HAP-1 (cell line): ENCODE data around the gene STK40.

ENCODE experiments used
- DNase-seq, 2 experiments: peaks; one replicate each; pipeline ENCODE4 v3.0.0-alpha.2; 2016 to 2020; ENCODE audit warnings: low spot score in 2 of 2
- H3K27me3 ChIP-seq: fragments of 250-450 bp; sonication (Bioruptor Pico); 2 replicates; pipeline ENCODE4 v1.5.1; 2020; ENCODE audit warnings: low read depth, mild to moderate bottlenecking, moderate library complexity
- H3K36me3 ChIP-seq: fragments of 250-450 bp; sonication (Bioruptor Pico); replicated peaks from 2 replicates; pipeline ENCODE4 v1.5.1; 2020; ENCODE audit warnings: mild to moderate bottlenecking
- H3K4me1 ChIP-seq: fragments of 250-450 bp; sonication (Bioruptor Pico); 2 replicates; pipeline ENCODE4 v1.5.1; 2020; ENCODE audit warnings: mild to moderate bottlenecking
- H3K4me3 ChIP-seq: fragments of 250-450 bp; sonication (Bioruptor Pico); 2 replicates; pipeline ENCODE4 v1.5.1; 2020; ENCODE audit warnings: mild to moderate bottlenecking, moderate library complexity
- H3K9me3 ChIP-seq: fragments of 250-450 bp; sonication (Bioruptor Pico); 2 replicates; pipeline ENCODE4 v1.5.1; 2020; ENCODE audit warnings: mild to moderate bottlenecking, moderate library complexity
- in situ Hi-C: fragments of 300-500 bp; cut with MboI; formaldehyde crosslinking; loops from 3 replicates; pipeline ENCODE4 v1.14.3; 2020; ENCODE audit warnings: low sequenced_read_pairs, inconsistent platforms, mixed read lengths

The STK40 gene

GRCh38 chr1:36372617-36373016, 13.1 kb downstream of the STK40 start:
- Histone ChIP-seq H3K4me3 (no peak overlapping the region), H3K36me3 (no peaks in the 10 kb centered on the region), H3K27me3 (no peaks in the 10 kb centered on the region), H3K9me3 (no peaks in the 10 kb centered on the region), H3K4me1 (peaks cover 7% of the 10 kb centered on the region; the same call in 1 of the 2 replicates)
- in situ Hi-C loops: no loop called here
- no peak for DNase-seq

- peaks cover 7% of the 10 kb centered on the region; the same call in 1 of the 2 replicates for H3K4me1 ChIP-seq
- no peaks in the 10 kb centered on the region for H3K36me3 ChIP-seq
- in situ Hi-C loops: no loop called here
- H3K4me3 ChIP-seq: no peak overlapping the region
- H3K9me3 ChIP-seq: no peaks in the 10 kb centered on the region
- no peaks in the 10 kb centered on the region for H3K27me3 ChIP-seq
- peak; percentile 49 to 91 for DNase-seq
Observed at GRCh38 chr1:36369061-36369861, 16.5 kb downstream of the STK40 start.

- no peaks in the 10 kb centered on the region for H3K4me1 ChIP-seq
- no peak for DNase-seq
- no peaks in the 10 kb centered on the region for H3K36me3 ChIP-seq
- H3K27me3 ChIP-seq: no peaks in the 10 kb centered on the region
- H3K9me3 ChIP-seq: no peaks in the 10 kb centered on the region
- in situ Hi-C loops: no loop called here
- H3K4me3 ChIP-seq: no peak overlapping the region
Observed at GRCh38 chr1:36367798-36368197, 17.9 kb downstream of the STK40 start.

GRCh38 chr1:36367066-36367465, 18.7 kb downstream of the STK40 start:
- Histone ChIP-seq H3K36me3 (peaks cover 6% of the 10 kb centered on the region), H3K9me3 (no peaks in the 10 kb centered on the region), H3K27me3 (no peaks in the 10 kb centered on the region), H3K4me1 (no peaks in the 10 kb centered on the region), H3K4me3 (no peak overlapping the region)
- in situ Hi-C loops: no loop called here
- no peak for DNase-seq

GRCh38 chr1:36366091-36366661, 19.5 kb downstream of the STK40 start:
- peaks cover 7% of the 10 kb centered on the region for H3K36me3 ChIP-seq
- no peak for DNase-seq

GRCh38 chr1:36365381-36365780, 20.3 kb downstream of the STK40 start:
- in situ Hi-C loops: no loop called here
- no peak for DNase-seq

More at GRCh38 chr1:36366091-36366661, 19.5 kb downstream of the STK40 start:
- Histone ChIP-seq H3K4me3 (no peak overlapping the region), H3K4me1 (no peaks in the 10 kb centered on the region), H3K27me3 (no peaks in the 10 kb centered on the region), H3K9me3 (no peaks in the 10 kb centered on the region)
- in situ Hi-C loops: no loop called here

GRCh38 chr1:36359911-36360550, 25.7 kb downstream of the STK40 start:
- H3K4me1 ChIP-seq: no peaks in the 10 kb centered on the region
- peaks cover 15% of the 10 kb centered on the region for H3K36me3 ChIP-seq
- H3K27me3 ChIP-seq: no peaks in the 10 kb centered on the region
- in situ Hi-C loops: no loop called here
- H3K9me3 ChIP-seq: no peaks in the 10 kb centered on the region
- DNase-seq: no peak
- no peak overlapping the region for H3K4me3 ChIP-seq

More at GRCh38 chr1:36365381-36365780, 20.3 kb downstream of the STK40 start:
- no peaks in the 10 kb centered on the region for H3K4me1 ChIP-seq
- H3K27me3 ChIP-seq: no peaks in the 10 kb centered on the region
- peaks cover 7% of the 10 kb centered on the region for H3K36me3 ChIP-seq
- no peaks in the 10 kb centered on the region for H3K9me3 ChIP-seq
- H3K4me3 ChIP-seq: no peak overlapping the region

- Histone ChIP-seq H3K36me3 (peaks cover 15% of the 10 kb centered on the region), H3K27me3 (no peaks in the 10 kb centered on the region), H3K4me1 (no peaks in the 10 kb centered on the region), H3K4me3 (no peak overlapping the region), H3K9me3 (no peaks in the 10 kb centered on the region)
- in situ Hi-C loops: no loop called here
- no peak for DNase-seq
Observed at GRCh38 chr1:36359383-36359782, 26.3 kb downstream of the STK40 start.

GRCh38 chr1:36358514-36359084, 27.1 kb downstream of the STK40 start:
- no peak for DNase-seq
- H3K4me1 ChIP-seq: no peaks in the 10 kb centered on the region
- peaks cover 19% of the 10 kb centered on the region for H3K36me3 ChIP-seq
- H3K9me3 ChIP-seq: no peaks in the 10 kb centered on the region
- H3K4me3 ChIP-seq: no peak overlapping the region
- no peaks in the 10 kb centered on the region for H3K27me3 ChIP-seq
- in situ Hi-C loops: no loop called here

GRCh38 chr1:36355811-36356210, 29.9 kb downstream of the STK40 start:
- in situ Hi-C loops: no loop called here
- Histone ChIP-seq H3K4me1 (no peaks in the 10 kb centered on the region), H3K36me3 (peaks cover 22% of the 10 kb centered on the region), H3K27me3 (no peaks in the 10 kb centered on the region), H3K9me3 (no peaks in the 10 kb centered on the region), H3K4me3 (no peak overlapping the region)
- no peak for DNase-seq

- H3K9me3 ChIP-seq: no peaks in the 10 kb centered on the region
- no peak overlapping the region for H3K4me3 ChIP-seq
- H3K36me3 ChIP-seq: peaks cover 22% of the 10 kb centered on the region
- in situ Hi-C loops: no loop called here
- DNase-seq: no peak
- H3K4me1 ChIP-seq: no peaks in the 10 kb centered on the region
- H3K27me3 ChIP-seq: no peaks in the 10 kb centered on the region
Observed at GRCh38 chr1:36354486-36354885, 31.2 kb downstream of the STK40 start.

- Histone ChIP-seq H3K9me3 (no peaks in the 10 kb centered on the region), H3K27me3 (no peaks in the 10 kb centered on the region), H3K4me1 (no peaks in the 10 kb centered on the region), H3K36me3 (peaks cover 28% of the 10 kb centered on the region), H3K4me3 (no peak overlapping the region)
- no peak for DNase-seq
- in situ Hi-C loops: no loop called here
Observed at GRCh38 chr1:36352910-36353878, 32.5 kb downstream of the STK40 start.
